MM.1S (cell line): ENCODE measurements around the gene ZCCHC24.

Experiments used
- DNase-seq: peaks from one replicate; pipeline ENCODE4 v3.0.0-alpha.2; 2015
- H2AFZ ChIP-seq: fragments of 300-600 bp; sonication (generic); 2 replicates; pipeline ENCODE4 v1.6.0; 2016; ENCODE audit warnings: antibody characterized with exemption, low read length
- H3F3A ChIP-seq: fragments of 300-600 bp; sonication (generic); 2 replicates; pipeline ENCODE4 v1.6.1; 2016; ENCODE audit warnings: mild to moderate bottlenecking, antibody characterized with exemption, low read length, moderate library complexity, mixed read lengths; ENCODE audit not compliant: insufficient read depth
- H3K27ac ChIP-seq: fragments of 300-600 bp; sonication (generic); 2 replicates; pipeline ENCODE4 v1.5.1; 2016; ENCODE audit warnings: mild to moderate bottlenecking, low read length
- H3K27me3 ChIP-seq: fragments of 300-600 bp; sonication (generic); replicated peaks from 2 replicates; pipeline ENCODE4 v1.6.0; 2016; ENCODE audit warnings: low read length; ENCODE audit not compliant: insufficient read depth
- H3K36me3 ChIP-seq: fragments of 300-600 bp; sonication (generic); replicated peaks from 2 replicates; pipeline ENCODE4 v1.6.1; 2016; ENCODE audit warnings: mild to moderate bottlenecking, low read length, mixed read lengths; ENCODE audit not compliant: insufficient read depth
- H3K4me1 ChIP-seq: fragments of 300-600 bp; sonication (generic); 2 replicates; pipeline ENCODE4 v1.6.1; 2016; ENCODE audit warnings: low read length, mixed read lengths
- H3K4me2 ChIP-seq: fragments of 300-600 bp; sonication (generic); 2 replicates; pipeline ENCODE4 v1.6.0; 2016; ENCODE audit warnings: low read depth, low read length
- H3K4me3 ChIP-seq: fragments of 300-600 bp; sonication (generic); 2 replicates; pipeline ENCODE4 v1.5.1; 2016; ENCODE audit warnings: low read length, mixed read lengths
- H3K79me2 ChIP-seq: fragments of 300-600 bp; sonication (generic); 2 replicates; pipeline ENCODE4 v1.6.1; 2016; ENCODE audit warnings: mixed run types, low read length, mixed read lengths
- H3K9ac ChIP-seq: fragments of 300-600 bp; sonication (generic); 2 replicates; pipeline ENCODE4 v1.6.1; 2016; ENCODE audit warnings: low read length, mixed read lengths
- H3K9me2 ChIP-seq: fragments of 300-600 bp; sonication (generic); replicated peaks from 2 replicates; pipeline ENCODE4 v1.6.1; 2016; ENCODE audit warnings: mild to moderate bottlenecking, low read length, mixed read lengths; ENCODE audit not compliant: insufficient read depth
- H3K9me3 ChIP-seq: fragments of 300-600 bp; sonication (generic); replicated peaks from 2 replicates; pipeline ENCODE4 v1.6.1; 2016; ENCODE audit warnings: mild to moderate bottlenecking, low read length, mixed read lengths; ENCODE audit not compliant: insufficient read depth
- H4K20me1 ChIP-seq: fragments of 300-600 bp; sonication (generic); 2 replicates; pipeline ENCODE4 v1.6.1; 2016; ENCODE audit warnings: mild to moderate bottlenecking, low read length, moderate library complexity, mixed read lengths; ENCODE audit not compliant: insufficient read depth
- CTCF ChIP-seq: fragments of 300-600 bp; sonication (generic); IDR thresholded peaks from 2 replicates; pipeline ENCODE4 v1.5.1; 2016; ENCODE audit warnings: antibody characterized with exemption, low read length, mixed read lengths
- EZH2 ChIP-seq: fragments of 300-600 bp; sonication (generic); optimal IDR thresholded peaks from 2 replicates; pipeline ENCODE3; 2017; ENCODE audit warnings: low read depth, mild to moderate bottlenecking, antibody characterized with exemption, low read length, mixed read lengths
- EZH2phosphoT487 ChIP-seq: fragments of 300-600 bp; sonication (generic); IDR thresholded peaks from 2 replicates; pipeline ENCODE4 v1.6.1; 2018; ENCODE audit warnings: antibody characterized with exemption, low read length

Gene ZCCHC24

DNA sequence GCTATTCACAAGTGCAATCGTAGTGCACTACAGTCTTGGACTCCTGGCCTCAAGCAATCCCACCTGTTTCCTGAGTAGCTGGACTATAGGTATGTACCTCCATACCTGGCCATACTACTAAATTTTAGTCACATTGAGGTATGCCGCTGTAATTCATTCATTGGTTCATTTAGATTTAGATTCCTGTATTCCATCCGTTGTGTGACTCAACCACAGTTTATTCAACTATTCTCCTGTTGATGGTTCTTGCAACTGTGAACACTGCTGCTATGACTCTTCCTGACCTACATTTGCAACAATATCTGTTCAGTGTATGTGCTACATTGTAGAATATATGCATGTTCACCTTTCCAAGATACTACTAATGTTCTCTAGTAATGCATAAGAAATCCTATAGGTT is 8.0 kb upstream of the ZCCHC24 start:
- Histone ChIP-seq H3K27me3 (no peaks in the 10 kb centered on the region), H3K36me3 (no peaks in the 10 kb centered on the region), H3K9ac (no peak overlapping the region), H3K9me2 (no peaks in the 10 kb centered on the region), H3K79me2 (no peaks in the 10 kb centered on the region), H2AFZ (no peak overlapping the region), H4K20me1 (no peaks in the 10 kb centered on the region), H3F3A (no peaks in the 10 kb centered on the region), H3K4me2 (no peak overlapping the region), H3K4me1 (peaks cover 20% of the 10 kb centered on the region), H3K9me3 (no peaks in the 10 kb centered on the region), H3K4me3 (no peak overlapping the region), H3K27ac (no peak overlapping the region)
- TF ChIP-seq EZH2 = no peak
- no peak for TF ChIP-seq EZH2phosphoT487
- no peak for DNase-seq

GRCh38 chr10:79452174-79452611 is 6.8 kb upstream of the ZCCHC24 start:
- Histone ChIP-seq H3K9ac (no peak overlapping the region), H3K36me3 (no peaks in the 10 kb centered on the region), H3K27me3 (no peaks in the 10 kb centered on the region), H2AFZ (peak overlapping the region; percentile 6; the same call in 1 of the 2 replicates), H3K4me3 (no peak overlapping the region), H3K4me1 (peaks cover 20% of the 10 kb centered on the region), H3K9me3 (no peaks in the 10 kb centered on the region), H4K20me1 (no peaks in the 10 kb centered on the region), H3K27ac (no peak overlapping the region), H3F3A (no peaks in the 10 kb centered on the region), H3K79me2 (no peaks in the 10 kb centered on the region), H3K9me2 (no peaks in the 10 kb centered on the region), H3K4me2 (peak overlapping the region; percentile 53; the same call in 1 of the 2 replicates)
- TF ChIP-seq CTCF (no peak), EZH2phosphoT487 (no peak), EZH2 (no peak)
- no peak for DNase-seq

DNA sequence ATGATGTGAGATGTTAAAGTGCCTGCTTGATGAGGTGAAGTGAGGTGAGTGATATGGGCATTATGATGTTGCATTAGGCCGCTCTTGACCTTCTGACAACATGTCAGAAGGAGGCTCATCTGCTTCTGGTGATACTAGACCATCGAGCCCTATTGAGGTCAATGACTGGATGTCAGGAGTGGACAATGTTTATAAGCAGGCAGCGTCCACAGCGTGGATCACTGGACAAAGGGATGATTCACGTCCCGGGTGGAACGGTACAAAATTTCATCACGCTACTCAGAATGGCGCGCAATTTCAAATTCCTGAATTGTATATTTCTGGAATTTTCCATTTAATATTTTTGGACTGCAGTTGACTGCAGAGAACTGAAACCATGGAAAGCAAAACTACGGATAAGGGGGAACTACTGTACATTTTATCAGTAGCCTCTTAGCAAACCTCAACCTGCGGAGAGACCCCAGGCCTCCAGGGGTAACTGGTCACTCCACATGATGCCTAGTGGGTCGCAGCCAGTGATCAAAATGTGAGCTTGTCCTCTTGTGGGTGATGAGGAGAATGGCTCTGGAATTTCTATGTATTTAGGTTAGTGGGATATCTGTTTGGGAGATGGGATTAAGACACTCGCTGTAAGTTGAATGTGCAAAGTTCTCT is 5.7 kb upstream of the ZCCHC24 start:
- H3K4me1 ChIP-seq = peaks cover 20% of the 10 kb centered on the region
- no peak overlapping the region for H3K9ac ChIP-seq
- no peaks in the 10 kb centered on the region for H3K27me3 ChIP-seq

More for the DNA sequence above, 5.7 kb upstream of the ZCCHC24 start:
- H3F3A ChIP-seq = no peaks in the 10 kb centered on the region
- H3K79me2 ChIP-seq = no peaks in the 10 kb centered on the region
- no peaks in the 10 kb centered on the region for H3K9me3 ChIP-seq
- no peak for DNase-seq
- H3K27ac ChIP-seq = no peak overlapping the region
- no peak overlapping the region for H3K4me2 ChIP-seq
- no peak overlapping the region for H3K4me3 ChIP-seq
- H2AFZ ChIP-seq = no peak overlapping the region
- no peaks in the 10 kb centered on the region for H3K9me2 ChIP-seq
- no peaks in the 10 kb centered on the region for H3K36me3 ChIP-seq
- H4K20me1 ChIP-seq = no peaks in the 10 kb centered on the region
- TF ChIP-seq EZH2phosphoT487 (no peak), EZH2 (no peak), CTCF (no peak)
